ENCODE data around the gene RASL10B. TPM values are rescaled to one million over a fixed set of nuclear protein-coding genes. Genes with fewer than 3 reads are reported as not detected.

RASL10B gene
- total and polyA plus RNA-seq, 10 of the 15 experiments (the other 5 are each of a cell fraction or from before 2014, with no cell fraction given): not detected

- TF ChIP-seq ATF2 (IDR thresholded peaks at IDR 0.05; ENCODE audit: low read length): no peak
- no peak for TF ChIP-seq EED (IDR thresholded peaks at IDR 0.05; ENCODE audit: low read depth)
- no peak for TF ChIP-seq MAX (IDR thresholded peaks at IDR 0.05; ENCODE audit: low read depth, low read length)
- peaks cover 3 to 26% of the 10 kb centered on the region in 2 experiments for H3K36me3 ChIP-seq (ENCODE audit: control insufficient read depth in 2 of 2, insufficient read depth in 2 of 2, low read length in 1 of 2)
- ChIA-PET SMC1A (ENCODE audit: uncharacterized antibody, unreplicated experiment) (no interaction called here), RAD21 (ENCODE audit: unreplicated experiment) (interaction anchor here (0.5 kb wide), 1 partner anchor 515 kb away, joined by 4 read pairs; no protein-coding TSS in a partner anchor), CTCF (interaction anchor here (0.6 kb wide), 1 partner anchor 32 kb away, joined by 3 read pairs; no protein-coding TSS in a partner anchor), POLR2A (no interaction called here)
- no peak overlapping the region for H3K9ac ChIP-seq (ENCODE audit: control insufficient read depth, insufficient read depth, low read length)
- no peaks in the 10 kb centered on the region for H4K20me1 ChIP-seq (ENCODE audit: control insufficient read depth, insufficient read depth)
- H3K27me3 ChIP-seq (replicated peaks in 1 of 2; ENCODE audit: control insufficient read depth in 2 of 2, insufficient read depth in 2 of 2, low read length in 1 of 2): no peaks in the 10 kb centered on the region
- ATAC-seq (no peak), FAIRE-seq (no peak), DNase-seq (ENCODE audit: low read depth, low spot score) (no peak)
- BruUV-seq (replicated peaks): no TSS peak
- WGBS (ENCODE audit: insufficient coverage, insufficient replicate concordance, low lambda C conversion rate, missing lambda C conversion rate): 98% methylated on average over 2 of the region's 2 CpGs
- no peak overlapping the region for H3K4me3 ChIP-seq
- intact Hi-C loops (cut with micrococcal nuclease; ENCODE audit: unreplicated experiment): no loop called here
- H2AFZ ChIP-seq (ENCODE audit: control insufficient read depth, low read depth, low read length): no peak overlapping the region
- H3K27ac ChIP-seq (ENCODE audit: control insufficient read depth, insufficient read depth): no peak overlapping the region
- H3K4me2 ChIP-seq (ENCODE audit: control insufficient read depth, insufficient read depth): no peak overlapping the region
- H3K9me3 ChIP-seq (replicated peaks; ENCODE audit: control insufficient read depth, insufficient read depth, low read length): no peaks in the 10 kb centered on the region
- no peaks in the 10 kb centered on the region for H3K79me2 ChIP-seq (ENCODE audit: control insufficient read depth, insufficient read depth, low read length)
- in situ Hi-C loops (cut with MboI): no loop called here
- no peaks in the 10 kb centered on the region; the same call in 1 of the 2 replicates for H3K4me1 ChIP-seq (ENCODE audit: control insufficient read depth, insufficient read depth, low read length)
Observed at GRCh38 chr17:35710950-35711349, 20.5 kb upstream of the RASL10B start.

- no peak for FAIRE-seq
- Histone ChIP-seq H3K4me2 (ENCODE audit: control insufficient read depth, insufficient read depth) (no peak overlapping the region), H3K4me3 (no peak overlapping the region), H3K79me2 (ENCODE audit: control insufficient read depth, insufficient read depth, low read length) (no peaks in the 10 kb centered on the region), H3K27me3 (replicated peaks in 1 of 2; ENCODE audit: control insufficient read depth in 2 of 2, insufficient read depth in 2 of 2, low read length in 1 of 2) (no peaks in the 10 kb centered on the region), H3K27ac (ENCODE audit: control insufficient read depth, insufficient read depth) (no peak overlapping the region), H3K9ac (ENCODE audit: control insufficient read depth, insufficient read depth, low read length) (no peak overlapping the region), H3K4me1 (ENCODE audit: control insufficient read depth, insufficient read depth, low read length) (no peaks in the 10 kb centered on the region; the same call in 1 of the 2 replicates), H4K20me1 (ENCODE audit: control insufficient read depth, insufficient read depth) (no peaks in the 10 kb centered on the region), H2AFZ (ENCODE audit: control insufficient read depth, low read depth, low read length) (no peak overlapping the region), H3K9me3 (replicated peaks; ENCODE audit: control insufficient read depth, insufficient read depth, low read length) (no peaks in the 10 kb centered on the region), H3K36me3 (ENCODE audit: control insufficient read depth in 2 of 2, insufficient read depth in 2 of 2, low read length in 1 of 2) (peaks cover 4 to 35% of the 10 kb centered on the region in 2 experiments)
- no peak for DNase-seq (ENCODE audit: low read depth, low spot score)
- SMC1A ChIA-PET (ENCODE audit: uncharacterized antibody, unreplicated experiment): interaction anchor here (1.4 kb wide), 1 partner anchor 9 kb away, joined by 4 read pairs; no protein-coding TSS in a partner anchor
- intact Hi-C loops (cut with micrococcal nuclease; ENCODE audit: unreplicated experiment) (no loop called here), in situ Hi-C loops (cut with MboI) (no loop called here)
- no TSS peak for BruUV-seq (replicated peaks)
- CTCF ChIA-PET: no interaction called here
- RAD21 ChIA-PET (ENCODE audit: unreplicated experiment): interaction anchor here (1.0 kb wide), 1 partner anchor 13 kb away, joined by 3 read pairs; no protein-coding TSS in a partner anchor
- POLR2A ChIA-PET: no interaction called here
- ATAC-seq: no peak
- WGBS (ENCODE audit: insufficient coverage, insufficient replicate concordance, low lambda C conversion rate, missing lambda C conversion rate): 71% methylated on average over 7 of the region's 7 CpGs
- no peak for TF ChIP-seq SKIL (IDR thresholded peaks at IDR 0.05; ENCODE audit: low read depth, poor library complexity, severe bottlenecking)
- TF ChIP-seq ATF3 (IDR thresholded peaks at IDR 0.05; ENCODE audit: borderline replicate concordance, extremely low read depth, low read depth, low read length): no peak
- TF ChIP-seq PML (IDR thresholded peaks at IDR 0.05; ENCODE audit: low read length): no peak
- TF ChIP-seq ZNF24 (IDR thresholded peaks at IDR 0.05): no peak
- TF ChIP-seq ZNF274 (IDR thresholded peaks at IDR 0.05; ENCODE audit: insufficient read depth, insufficient read length): no peak
- no peak for TF ChIP-seq ASH2L (IDR thresholded peaks at IDR 0.05; ENCODE audit: borderline replicate concordance, low read depth)
- no peak for TF ChIP-seq SIN3A (IDR thresholded peaks at IDR 0.05; ENCODE audit: low read depth, low read length)
- TF ChIP-seq IRF5 (IDR thresholded peaks at IDR 0.05; ENCODE audit: borderline replicate concordance): no peak
Observed at GRCh38 chr17:35713069-35713728, 18.2 kb upstream of the RASL10B start.

Data from GM12878 (cell line).